AG08395 (cell line): ENCODE results near the gene RMI2.

Experiments
- DNase-seq: peaks from one replicate; pipeline ENCODE4 v3.0.0; 2012; ENCODE audit warnings: mixed read lengths, low spot score

The RMI2 gene

GRCh38 chr16:11399261-11399831 is 54.1 kb downstream of the RMI2 start:
- no peak for DNase-seq

- DNase-seq, result no peak
These were observed 54.8 kb downstream of the RMI2 start for GRCh38 chr16:11400076-11400475.
